Transverse colon (tissue), 4 donors: Measurements from ENCODE around the gene IL3RA. TPM values are rescaled to one million over a fixed set of nuclear protein-coding genes. Genes with fewer than 3 reads are reported as not detected.
"Not testable (repeated sequence)": the region's sequence is repeated elsewhere in the genome, so short reads cannot be mapped to it uniquely, and the experiment has no call there.

Experiments used
- DNase-seq: peaks from one replicate; pipeline ENCODE4 v3.0.0-alpha.2; 2019
- H3K27ac ChIP-seq, 4 donors: fragments of 200-600 bp; sonication (generic); 2 replicates each; pipeline ENCODE4 v1.5.1; 2016 to 2018; ENCODE audit warnings: inconsistent platforms in 4 of 4
- H3K27me3 ChIP-seq: fragments of 200-600 bp; sonication (generic); 2 replicates; pipeline ENCODE4 v1.5.1; 2017; ENCODE audit warnings: inconsistent platforms
- H3K36me3 ChIP-seq, 4 donors: fragments of 200-600 bp; sonication (generic); 2 replicates each; pipeline ENCODE4 v1.5.1; 2017 to 2019; ENCODE audit warnings: inconsistent platforms in 4 of 4
- H3K4me1 ChIP-seq, 4 donors: fragments of 200-600 bp; sonication (generic); 2 replicates each; pipeline ENCODE4 v1.5.1; 2017 to 2020; ENCODE audit warnings: inconsistent platforms in 4 of 4
- H3K4me3 ChIP-seq, 4 donors: fragments of 200-600 bp; sonication (generic); 1 replicate in 1 of 4; 2 replicates in 3 of 4; pipeline versions ENCODE4 v1.5.1 to v1.6.1; 2017 to 2019; ENCODE audit warnings: inconsistent platforms in 4 of 4
- H3K9me3 ChIP-seq, 2 donors: fragments of 200-600 bp; sonication (generic); 2 replicates each; pipeline ENCODE4 v1.5.1; 2017 to 2019; ENCODE audit warnings: inconsistent platforms in 2 of 2
- CTCF ChIP-seq, 5 experiments: fragments of 200-600 bp in 3 of 5; fragments of 450-650 bp in 2 of 5; sonication (generic) in 3 of 5; IDR thresholded peaks; 1 replicate in 2 of 5; 2 replicates in 3 of 5; pipeline ENCODE4 v1.5.1; 2016 to 2017; ENCODE audit warnings: antibody characterized with exemption in 5 of 5, inconsistent platforms in 3 of 5, mild to moderate bottlenecking in 2 of 5, moderate library complexity in 1 of 5
- EP300 ChIP-seq: sonication (generic); formaldehyde crosslinking; IDR thresholded peaks from one replicate; pipeline ENCODE4 v1.6.1; 2017; ENCODE audit warnings: antibody characterized with exemption, low read depth
- POLR2A ChIP-seq: fragments of 450-650 bp; IDR thresholded peaks from one replicate; pipeline ENCODE4 v1.6.1; 2016; ENCODE audit warnings: antibody characterized with exemption, mild to moderate bottlenecking, moderate library complexity
- POLR2AphosphoS5 ChIP-seq, 3 donors: sonication (generic); formaldehyde crosslinking; IDR thresholded peaks; one replicate each; pipeline ENCODE4 v1.6.1; 2016; ENCODE audit warnings: antibody characterized with exemption in 3 of 3
- WGBS, 2 donors: methylation state at CpG; one replicate each; pipeline ENCODE4 v1.1.5; 2018; ENCODE audit warnings: low coverage in 1 of 2; 5-methylcytosine and 5-hydroxymethylcytosine counted together
- in situ Hi-C, 4 donors: fragments of 200-750 bp; cut with MboI; loops; one replicate each; pipeline versions ENCODE4 v1.15.0 to v1.15.1; 2017; ENCODE audit warnings: low sequenced_read_pairs in 3 of 4, low pct_ligation_motif_present in 1 of 4, low pct_unique_long_range_greater_than_20kb in 1 of 4
- intact Hi-C: fragments of 100-400 bp; cut with DNase I; formaldehyde crosslinking; loops from one replicate; pipeline ENCODE4 v1.15.1; 2023; ENCODE audit warnings: low total_unique reads
- total RNA-seq, 4 donors: library from RNA; depleted of rRNA; stranded (reverse); fragments of >200 nt; gene quantifications; one replicate each; pipeline ENCODE4 v1.1.0, GENCODE V29; 2016

Gene IL3RA
- total RNA-seq, 4 donors from 2014 or later: 3.0 to 11.1 (median 5.8) TPM

DNA sequence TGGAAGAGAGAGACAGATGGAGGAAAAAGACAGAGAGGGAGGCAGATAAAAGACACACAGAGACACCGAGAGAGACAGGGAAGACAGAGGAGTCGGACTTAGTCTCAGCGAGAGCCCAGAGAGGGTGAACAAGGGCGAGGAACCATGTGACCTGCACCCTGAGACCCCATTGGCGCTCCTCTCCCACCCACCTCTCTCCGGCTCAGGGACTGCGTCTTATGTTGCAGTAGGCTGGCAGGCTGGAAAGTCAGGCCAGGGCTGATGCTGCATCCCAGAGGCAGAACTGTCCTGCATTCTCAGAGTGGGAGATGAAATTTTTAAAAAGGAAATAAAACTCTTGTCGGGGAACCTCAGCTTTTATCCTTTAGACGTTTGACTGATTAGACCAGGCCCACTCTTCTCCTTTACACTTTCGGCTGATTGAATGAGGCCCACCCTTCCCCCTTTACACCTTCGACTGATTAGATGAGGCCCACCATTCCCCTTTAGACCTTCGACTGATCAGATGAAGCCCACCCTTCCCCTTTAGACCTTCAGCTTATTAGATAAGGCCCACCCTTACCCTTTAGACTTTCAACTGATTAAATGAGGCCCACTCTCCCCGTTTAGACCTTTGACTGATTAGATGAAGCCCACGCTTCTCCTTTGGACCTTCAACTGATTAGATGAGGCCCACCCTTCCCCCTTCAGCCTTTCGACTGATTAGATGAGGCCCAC lies 29.5 kb upstream of the IL3RA start:
- intact Hi-C loops: no loop called here
- TF ChIP-seq POLR2A (no peak), EP300 (no peak), CTCF (IDR thresholded peaks at IDR 0.05) (no peak), POLR2AphosphoS5 (IDR thresholded peaks at IDR 0.05) (no peak)

DNA sequence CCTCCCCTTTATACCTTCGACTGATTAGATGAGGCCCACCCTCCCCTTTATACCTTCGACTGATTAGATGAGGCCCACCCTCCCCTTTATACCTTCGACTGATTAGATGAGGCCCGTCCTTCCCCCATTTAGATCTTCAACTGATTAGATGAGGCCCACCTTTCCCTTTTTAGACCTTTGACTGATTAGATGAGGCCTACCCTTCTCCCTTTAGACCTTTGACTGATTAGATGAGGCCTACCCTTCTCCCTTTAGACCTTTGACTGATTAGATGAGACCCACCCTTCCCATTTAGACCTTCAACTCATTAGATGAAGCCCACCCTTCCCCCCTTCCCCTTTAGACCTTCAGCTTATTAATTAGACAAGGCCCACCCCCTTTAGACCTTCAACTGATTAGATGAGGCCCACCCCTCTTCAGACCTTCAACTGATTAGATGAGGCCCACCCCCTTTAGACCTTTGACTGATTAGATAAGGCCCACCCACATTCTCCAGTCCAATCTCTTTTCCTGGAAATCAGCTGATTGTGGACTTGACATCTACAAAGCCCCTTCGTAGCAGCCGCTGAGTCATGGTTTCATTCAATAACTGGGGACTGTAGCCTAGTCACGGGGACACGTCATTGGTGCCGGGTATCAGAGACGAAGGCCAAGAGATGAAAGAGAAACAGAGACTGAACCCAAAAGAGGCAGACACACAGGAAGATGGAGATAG lies 28.8 kb upstream of the IL3RA start:
- no peak overlapping the region for H3K27ac ChIP-seq
- in situ Hi-C loops: no loop called here
- 93% methylated on average over 10 of the region's 10 CpGs; no CpG with 5 or more reads in 1 of the 2 donors for WGBS, 2 donors
- no peak for TF ChIP-seq POLR2AphosphoS5 (IDR thresholded peaks at IDR 0.05)
- TF ChIP-seq CTCF (IDR thresholded peaks at IDR 0.05): no peak
- TF ChIP-seq EP300: no peak
- no peak for TF ChIP-seq POLR2A
- no peaks in the 10 kb centered on the region for H3K36me3 ChIP-seq
- DNase-seq: no peak
- H3K4me3 ChIP-seq: no peak overlapping the region
- no peaks in the 10 kb centered on the region for H3K27me3 ChIP-seq
- H3K9me3 ChIP-seq: no peaks in the 10 kb centered on the region
- intact Hi-C loops: no loop called here
- H3K4me1 ChIP-seq: no peaks in the 10 kb centered on the region

More for the DNA sequence above, 29.5 kb upstream of the IL3RA start:
- Histone ChIP-seq H3K27ac (no peak overlapping the region), H3K4me1 (no peaks in the 10 kb centered on the region), H3K4me3 (no peak overlapping the region), H3K27me3 (no peaks in the 10 kb centered on the region), H3K9me3 (no peaks in the 10 kb centered on the region), H3K36me3 (no peaks in the 10 kb centered on the region)
- no peak for DNase-seq
- WGBS, 2 donors: 80 to 89% methylated on average over 10 to 15 of the region's 15 CpGs
- in situ Hi-C loops: no loop called here

DNA sequence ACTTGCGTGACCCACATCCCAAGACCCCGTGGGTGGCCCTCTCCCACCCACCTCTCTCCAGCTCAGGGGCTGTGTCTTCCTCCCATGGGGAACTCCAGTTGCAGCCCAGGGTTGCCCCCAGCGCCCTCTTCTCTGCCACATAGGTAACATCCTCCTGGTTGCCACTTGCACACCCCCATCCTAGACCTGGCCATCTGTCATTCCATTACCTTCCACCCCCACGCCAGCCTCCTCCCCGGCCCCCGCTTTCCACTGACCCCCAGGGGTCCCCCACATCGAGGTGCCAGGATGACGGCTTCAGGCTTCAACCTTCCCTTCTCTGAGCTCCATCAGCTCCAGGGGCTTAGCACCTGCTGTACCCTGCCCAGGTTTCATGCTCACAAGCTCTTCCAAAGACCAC lies 28.1 kb upstream of the IL3RA start:
- Histone ChIP-seq H3K36me3 (no peaks in the 10 kb centered on the region), H3K4me3 (no peak overlapping the region), H3K27me3 (no peaks in the 10 kb centered on the region), H3K9me3 (no peaks in the 10 kb centered on the region), H3K27ac (no peak overlapping the region), H3K4me1 (no peaks in the 10 kb centered on the region)
- in situ Hi-C loops: no loop called here
- 91% methylated on average over 8 of the region's 8 CpGs; no CpG with 5 or more reads in 1 of the 2 donors for WGBS, 2 donors
- intact Hi-C loops: no loop called here
- no peak for DNase-seq
- no peak for TF ChIP-seq CTCF (IDR thresholded peaks at IDR 0.05)
- no peak for TF ChIP-seq POLR2A
- no peak for TF ChIP-seq EP300
- TF ChIP-seq POLR2AphosphoS5 (IDR thresholded peaks at IDR 0.05): no peak

DNA sequence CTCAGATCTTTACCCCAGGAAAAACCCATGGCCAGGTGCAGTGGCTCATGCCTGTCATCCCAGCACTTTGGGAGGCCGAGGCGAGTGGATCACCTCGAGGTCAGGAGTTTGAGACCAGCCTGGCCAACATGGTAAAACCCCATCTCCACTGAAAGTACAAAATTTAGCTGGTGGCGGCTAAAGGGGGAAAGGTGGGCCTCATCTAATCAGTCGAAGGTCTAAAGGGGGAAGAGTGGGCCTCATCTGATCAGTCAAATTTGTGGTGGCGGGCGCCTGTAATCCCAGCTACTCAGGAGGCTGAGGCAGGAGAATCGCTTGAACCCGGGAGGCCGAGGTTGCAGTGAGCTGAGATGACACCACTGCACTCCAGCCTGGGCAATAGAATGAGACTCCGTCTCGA lies 27.7 kb upstream of the IL3RA start:
- H3K4me1 ChIP-seq, H3K4me3 ChIP-seq, H3K27ac ChIP-seq, H3K9me3 ChIP-seq, intact Hi-C loops, H3K27me3 ChIP-seq, H3K36me3 ChIP-seq, in situ Hi-C loops, DNase-seq: not testable (repeated sequence)
- 77 to 86% methylated on average over 4 to 12 of the region's 12 CpGs for WGBS, 2 donors
